DMS153 (cell line): ENCODE measurements around the gene DENND5B.

ENCODE experiments used
- DNase-seq: peaks from one replicate; lab custom pipeline; 2025; lab: John Stamatoyannopoulos, UW

DENND5B gene

GRCh38 chr12:31471823-31472222 lies 119.1 kb downstream of the DENND5B start:
- no peak for DNase-seq

- no peak for DNase-seq
These were observed 119.9 kb downstream of the DENND5B start for GRCh38 chr12:31471051-31471450.

DNA sequence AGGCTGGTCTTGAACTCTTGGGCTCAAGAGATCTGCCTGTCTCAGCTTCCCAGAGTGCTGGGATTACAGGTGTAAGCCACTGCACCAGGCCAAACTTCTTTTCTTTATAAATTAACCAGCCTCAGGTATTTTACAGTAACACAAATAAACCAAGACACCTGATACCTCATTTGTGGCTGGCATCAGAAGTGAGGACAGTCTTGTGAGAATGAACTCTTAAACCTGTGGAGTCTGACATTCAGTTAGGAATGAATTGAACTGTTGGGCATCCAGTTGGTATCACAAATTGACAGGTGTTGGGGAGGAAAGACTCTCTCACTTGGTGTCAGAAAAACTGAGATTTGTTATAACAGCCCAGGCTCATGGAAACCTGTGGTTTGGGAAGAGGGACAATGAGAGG lies 120.5 kb downstream of the DENND5B start:
- DNase-seq: no peak

- DNase-seq: no peak
These were observed 124.2 kb downstream of the DENND5B start for GRCh38 chr12:31466768-31467167.

DNA sequence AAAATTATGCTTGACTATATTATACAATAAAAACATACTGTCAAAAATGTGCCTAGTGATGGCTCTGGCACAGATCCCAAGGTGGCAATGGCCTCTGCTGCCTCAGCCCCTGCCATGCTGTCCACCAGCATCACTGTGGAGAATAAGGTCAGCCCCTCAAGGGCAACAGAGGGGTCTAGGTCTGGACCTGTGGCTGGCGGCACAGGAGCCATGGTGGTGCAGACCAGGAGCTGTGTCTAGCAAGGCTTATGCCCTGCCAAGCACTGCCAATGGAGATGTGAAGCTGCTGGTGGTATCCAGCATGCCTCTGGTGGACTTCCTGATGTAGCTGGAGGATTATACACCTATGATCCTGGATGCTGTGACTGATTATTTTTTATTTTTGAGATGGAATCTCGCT lies 125.9 kb downstream of the DENND5B start:
- no peak for DNase-seq

DNA sequence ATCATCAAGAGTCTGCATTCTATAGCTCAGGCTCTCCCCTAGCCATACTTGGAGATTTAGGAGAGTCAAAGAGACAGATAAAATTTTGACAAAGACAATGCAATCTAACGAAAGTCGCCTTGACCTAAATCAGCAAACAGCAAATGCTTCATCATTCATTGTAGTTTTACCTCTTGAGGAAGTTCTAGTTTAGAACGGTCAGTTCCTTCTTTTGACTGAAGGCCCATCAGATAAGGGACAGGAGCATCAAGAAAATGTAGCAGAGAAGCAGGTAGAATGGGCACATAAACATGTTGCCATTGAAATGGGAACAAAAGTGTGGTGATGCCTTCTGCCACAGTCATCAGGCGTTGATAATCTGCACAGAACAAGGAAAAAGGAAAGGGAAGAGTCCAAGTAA lies 130.9 kb downstream of the DENND5B start:
- no peak for DNase-seq

DNA sequence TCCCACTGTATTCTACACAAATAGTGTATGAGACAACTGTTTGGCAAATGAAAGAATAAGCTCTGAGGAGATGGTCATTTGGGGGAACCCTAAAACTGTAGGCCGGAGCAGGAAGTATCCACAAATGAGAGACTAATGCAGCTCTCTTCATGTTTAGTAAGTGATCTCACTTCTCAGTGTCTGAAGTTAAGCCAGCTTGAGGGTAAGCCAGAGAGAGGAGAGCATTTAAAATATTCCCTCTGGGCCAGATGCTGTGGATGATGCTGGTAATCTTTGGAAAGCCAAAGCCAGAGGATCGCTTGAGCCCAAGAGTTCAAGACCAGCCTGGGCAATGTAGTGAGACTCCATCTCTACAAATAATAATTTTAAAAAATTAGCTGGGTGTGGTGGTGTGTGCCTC lies 134.4 kb downstream of the DENND5B start:
- no peak for DNase-seq

- DNase-seq: no peak
These were observed 146.2 kb downstream of the DENND5B start for GRCh38 chr12:31444736-31445135.

GRCh38 chr12:31440586-31440985 lies 150.3 kb downstream of the DENND5B start:
- DNase-seq: no peak

GRCh38 chr12:31440134-31440533 lies 150.8 kb downstream of the DENND5B start:
- no peak for DNase-seq

- DNase-seq: no peak
These were observed 159.2 kb downstream of the DENND5B start for GRCh38 chr12:31431721-31432240.

- DNase-seq: no peak
These were observed 167.5 kb downstream of the DENND5B start for GRCh38 chr12:31423405-31423804.

DNA sequence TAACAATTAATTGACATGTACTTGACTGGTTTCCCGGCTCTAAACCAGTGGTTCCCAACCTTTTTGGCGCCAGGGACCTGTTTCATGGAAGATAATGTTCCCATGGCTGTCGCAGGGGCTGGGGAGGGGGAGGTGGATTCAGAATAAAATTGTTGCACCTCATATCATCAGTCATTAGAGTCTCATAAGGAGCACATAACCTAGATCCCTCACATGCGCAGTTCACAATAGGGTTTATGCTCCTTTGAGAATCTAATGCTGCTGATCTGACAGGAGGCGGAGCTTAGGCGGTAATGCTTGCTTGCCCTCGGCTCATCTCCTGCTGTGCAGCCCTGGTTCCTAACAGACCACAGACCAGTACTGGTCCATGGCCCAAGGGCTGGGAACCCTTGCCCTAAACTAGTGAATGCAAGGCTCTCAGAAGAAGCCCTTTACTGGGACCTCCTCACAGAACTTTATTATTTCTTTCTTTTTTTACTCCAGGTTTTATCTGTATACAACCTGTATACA lies 178.6 kb downstream of the DENND5B start:
- DNase-seq: no peak

DNA sequence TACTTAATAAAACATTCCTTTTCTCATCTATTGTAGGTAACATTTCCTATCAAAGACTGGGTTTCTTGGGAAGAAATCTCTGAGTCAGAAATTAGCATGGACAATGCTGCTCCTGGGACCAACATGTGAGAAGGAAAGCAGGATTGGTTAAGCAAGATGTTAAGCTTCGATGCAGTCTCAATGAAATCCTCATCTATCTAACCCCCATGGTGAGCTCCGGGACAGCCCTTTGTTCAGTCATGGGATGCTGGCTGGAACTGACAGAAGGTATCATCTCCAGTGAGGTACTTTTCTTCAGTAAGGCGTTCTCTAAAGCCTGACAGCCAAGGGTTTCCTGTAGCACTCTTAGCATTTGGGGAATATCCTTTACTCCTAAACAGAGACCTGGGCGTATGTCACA lies 182.2 kb downstream of the DENND5B start:
- DNase-seq: no peak

DNA sequence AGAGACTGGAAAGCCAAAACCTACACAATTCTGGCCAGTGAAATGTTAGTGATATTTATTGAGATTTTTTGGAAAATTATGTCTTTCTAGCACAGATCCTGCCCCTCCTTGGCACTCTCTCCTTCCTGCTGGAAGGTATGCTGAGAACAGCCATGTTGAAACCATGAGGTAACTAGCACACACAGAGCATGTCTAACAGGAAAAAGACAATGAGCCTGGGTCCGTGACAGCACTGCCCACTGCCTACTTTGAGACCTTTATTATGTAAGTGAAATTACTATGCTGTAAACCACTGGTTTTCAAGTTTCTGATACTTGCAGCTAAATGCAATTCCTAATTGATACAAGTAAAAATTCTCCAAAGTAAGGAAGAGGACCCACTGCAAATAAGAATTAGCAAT lies 183.4 kb downstream of the DENND5B start:
- DNase-seq: no peak

- no peak for DNase-seq
These were observed 184.6 kb downstream of the DENND5B start for GRCh38 chr12:31406345-31406744.

- DNase-seq: no peak
These were observed 185.9 kb downstream of the DENND5B start for GRCh38 chr12:31405021-31405420.

- DNase-seq: peak; percentile 64
These were observed 187.8 kb downstream of the DENND5B start for GRCh38 chr12:31403099-31403607.

DNA sequence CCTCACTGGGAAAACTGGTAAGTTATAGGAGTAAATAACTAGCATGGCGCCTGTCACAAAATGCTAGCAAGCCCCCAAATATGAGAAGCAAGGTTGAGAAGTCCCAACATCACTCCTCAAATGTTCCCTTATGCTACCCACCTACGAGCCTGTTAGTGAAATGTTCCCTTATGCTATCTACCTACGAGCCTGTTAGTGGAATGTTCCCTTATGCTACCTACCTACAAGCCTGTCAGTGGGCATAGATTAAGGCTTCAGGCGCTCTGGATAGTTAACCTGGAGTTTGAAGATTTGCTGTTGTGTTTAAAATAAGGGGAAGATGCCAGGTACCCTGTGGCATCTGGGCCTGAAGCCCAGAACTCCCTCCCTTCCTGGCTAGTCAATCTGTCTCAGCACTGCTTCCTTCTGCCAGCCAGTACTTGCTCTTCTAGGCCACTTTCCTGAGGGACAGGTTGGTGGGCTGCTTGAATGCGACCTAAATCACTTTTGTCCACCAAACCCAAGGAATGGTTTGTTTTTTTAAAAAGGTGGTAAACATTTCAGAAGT lies 197.9 kb downstream of the DENND5B start:
- no peak for DNase-seq

GRCh38 chr12:31390991-31391390 lies 199.9 kb downstream of the DENND5B start:
- DNase-seq: no peak

GRCh38 chr12:31388713-31389112 lies 202.2 kb downstream of the DENND5B start:
- no peak for DNase-seq

DNA sequence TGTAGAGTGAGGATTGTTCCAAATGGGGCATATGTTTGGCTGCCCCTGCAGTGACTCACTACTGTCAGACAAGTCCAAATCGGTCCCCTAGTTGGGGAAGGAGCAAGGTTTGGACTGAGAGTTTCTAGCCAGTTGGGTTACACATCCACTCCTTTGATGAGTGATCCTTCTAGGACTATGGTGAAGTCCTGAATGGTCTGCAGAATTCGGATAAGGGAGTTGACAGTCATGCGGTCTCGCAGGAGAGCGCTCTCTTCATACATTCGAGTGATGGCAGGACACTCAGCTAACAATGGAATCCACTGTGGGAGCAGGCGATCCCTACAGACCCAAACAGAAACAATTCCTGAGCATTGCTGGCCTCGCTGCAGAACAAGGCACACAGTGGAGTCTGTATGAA lies 203.5 kb downstream of the DENND5B start:
- no peak for DNase-seq

GRCh38 chr12:31387011-31387410 lies 203.9 kb downstream of the DENND5B start:
- no peak for DNase-seq

GRCh38 chr12:31386364-31386777 lies 204.6 kb downstream of the DENND5B start:
- no peak for DNase-seq
